GM12872 (cell line): Measurements from ENCODE around the gene PIP5K1C.

Experiments used
- TF ChIP-seq, protein P1 (sequence below): IDR thresholded peaks from 3 replicates; pipeline ENCODE4 v1.5.1; 2011; ENCODE audit warnings: low read depth, mild to moderate bottlenecking, low read length, moderate library complexity; ENCODE audit not compliant: insufficient read depth

PIP5K1C gene

DNA sequence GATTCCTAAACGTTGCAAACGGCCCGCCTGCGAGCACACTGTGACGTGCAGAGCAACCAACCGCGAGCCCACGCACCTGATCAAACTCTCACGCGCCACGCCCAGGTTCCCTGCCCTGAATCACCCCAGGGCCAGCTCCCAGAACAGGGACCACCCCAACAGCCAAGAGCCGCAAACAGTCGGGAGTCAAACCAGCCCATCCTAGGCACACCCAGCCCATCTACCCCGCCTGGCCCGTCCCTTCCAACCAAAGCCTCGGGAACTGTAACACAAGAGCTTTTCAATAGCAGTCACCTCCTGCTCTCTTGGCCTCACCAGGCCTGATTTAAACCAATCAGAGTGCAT is 8.9 kb downstream of the PIP5K1C start:
- TF ChIP-seq, protein P1, sequence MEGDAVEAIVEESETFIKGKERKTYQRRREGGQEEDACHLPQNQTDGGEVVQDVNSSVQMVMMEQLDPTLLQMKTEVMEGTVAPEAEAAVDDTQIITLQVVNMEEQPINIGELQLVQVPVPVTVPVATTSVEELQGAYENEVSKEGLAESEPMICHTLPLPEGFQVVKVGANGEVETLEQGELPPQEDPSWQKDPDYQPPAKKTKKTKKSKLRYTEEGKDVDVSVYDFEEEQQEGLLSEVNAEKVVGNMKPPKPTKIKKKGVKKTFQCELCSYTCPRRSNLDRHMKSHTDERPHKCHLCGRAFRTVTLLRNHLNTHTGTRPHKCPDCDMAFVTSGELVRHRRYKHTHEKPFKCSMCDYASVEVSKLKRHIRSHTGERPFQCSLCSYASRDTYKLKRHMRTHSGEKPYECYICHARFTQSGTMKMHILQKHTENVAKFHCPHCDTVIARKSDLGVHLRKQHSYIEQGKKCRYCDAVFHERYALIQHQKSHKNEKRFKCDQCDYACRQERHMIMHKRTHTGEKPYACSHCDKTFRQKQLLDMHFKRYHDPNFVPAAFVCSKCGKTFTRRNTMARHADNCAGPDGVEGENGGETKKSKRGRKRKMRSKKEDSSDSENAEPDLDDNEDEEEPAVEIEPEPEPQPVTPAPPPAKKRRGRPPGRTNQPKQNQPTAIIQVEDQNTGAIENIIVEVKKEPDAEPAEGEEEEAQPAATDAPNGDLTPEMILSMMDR, result no peak

DNA sequence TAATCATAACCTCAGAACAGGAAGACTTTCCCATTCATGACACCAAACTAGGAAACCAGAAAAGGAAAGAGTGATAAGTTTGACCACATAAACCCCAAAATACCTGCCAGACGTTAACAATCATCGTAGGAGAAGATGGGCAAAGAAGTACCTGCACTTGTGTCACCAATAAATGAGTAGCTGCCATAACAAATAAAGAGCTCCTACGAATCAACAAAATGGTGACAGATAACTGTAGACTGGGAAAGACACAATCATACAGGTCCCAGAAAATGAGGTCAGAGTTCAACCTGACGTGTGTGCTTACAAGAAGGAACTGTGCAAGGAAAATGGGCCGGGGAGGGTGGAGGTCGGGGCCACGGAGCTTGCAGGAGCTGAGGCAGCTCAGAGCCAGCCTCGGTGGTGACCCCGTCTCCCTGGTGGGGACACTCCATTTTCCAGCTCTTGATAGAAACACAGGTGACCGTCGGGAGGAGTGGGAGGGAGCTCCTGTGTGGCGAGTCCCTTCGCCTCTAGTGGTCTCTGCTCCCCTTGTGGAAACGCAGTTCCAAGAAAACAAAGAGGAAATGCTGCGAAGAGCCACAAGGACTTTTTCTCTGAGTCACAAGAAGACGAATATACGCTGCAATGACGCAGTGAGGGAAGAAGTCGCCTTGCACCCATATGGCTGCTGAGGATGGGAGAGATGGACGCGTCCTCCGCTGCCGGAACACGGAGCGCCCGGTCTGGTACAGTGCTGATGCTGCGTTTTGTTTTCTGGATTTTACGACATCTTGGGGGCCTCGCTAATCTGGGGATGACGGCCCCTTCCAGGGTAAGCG is 9.5 kb downstream of the PIP5K1C start:
- TF ChIP-seq, protein P1, result no peak

- TF ChIP-seq, protein P1, result no peak
Measured at GRCh38 chr19:3687774-3688706, 12.2 kb downstream of the PIP5K1C start.

DNA sequence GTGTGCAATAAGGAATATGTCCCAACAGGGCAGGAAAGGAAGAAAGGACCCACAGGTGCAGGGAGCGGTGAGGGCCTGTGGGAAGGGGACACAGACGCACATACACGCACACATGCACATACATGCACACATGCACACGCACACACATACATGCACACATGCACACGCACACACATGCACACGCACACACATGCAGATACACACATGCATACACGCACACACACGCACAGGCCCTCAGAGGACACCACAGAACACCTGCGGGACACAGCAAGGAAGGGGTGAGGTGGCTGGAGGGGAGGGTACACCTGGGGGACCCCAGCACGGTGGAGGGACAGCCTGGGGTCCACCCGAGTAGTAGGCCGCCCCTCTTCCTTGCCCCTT is 12.9 kb downstream of the PIP5K1C start:
- TF ChIP-seq, protein P1, result no peak

DNA sequence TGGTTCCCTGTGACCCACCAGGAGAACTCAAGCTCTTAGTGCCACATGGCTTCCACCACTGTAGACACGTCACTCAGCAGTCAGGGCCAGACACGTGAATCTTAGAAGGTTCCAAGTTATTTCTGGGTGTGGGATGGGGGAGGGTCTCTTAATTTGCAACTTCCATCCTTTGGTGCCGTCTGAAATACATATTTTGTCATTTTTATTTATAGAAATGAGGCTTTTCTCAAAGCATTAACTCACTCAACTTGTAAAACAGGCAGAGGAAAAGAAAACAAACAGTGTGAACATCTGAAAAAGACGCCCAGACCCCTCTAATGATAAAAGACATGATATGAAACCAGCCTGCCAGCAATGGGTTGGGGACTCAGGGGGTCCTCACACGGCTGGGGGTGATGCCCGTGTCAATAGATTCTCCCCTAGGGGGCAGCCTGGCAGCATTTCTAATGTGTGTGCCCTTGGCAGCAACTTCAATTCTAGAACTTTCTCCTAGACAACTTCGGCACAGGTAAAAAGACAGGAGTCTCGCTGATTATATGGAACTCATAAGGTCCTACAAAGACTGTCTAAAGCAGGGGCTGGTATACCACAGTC is 15.4 kb downstream of the PIP5K1C start:
- TF ChIP-seq, protein P1, result 0 out of 3 replicates have a peak, but pooled peaks have one; percentile 10

DNA sequence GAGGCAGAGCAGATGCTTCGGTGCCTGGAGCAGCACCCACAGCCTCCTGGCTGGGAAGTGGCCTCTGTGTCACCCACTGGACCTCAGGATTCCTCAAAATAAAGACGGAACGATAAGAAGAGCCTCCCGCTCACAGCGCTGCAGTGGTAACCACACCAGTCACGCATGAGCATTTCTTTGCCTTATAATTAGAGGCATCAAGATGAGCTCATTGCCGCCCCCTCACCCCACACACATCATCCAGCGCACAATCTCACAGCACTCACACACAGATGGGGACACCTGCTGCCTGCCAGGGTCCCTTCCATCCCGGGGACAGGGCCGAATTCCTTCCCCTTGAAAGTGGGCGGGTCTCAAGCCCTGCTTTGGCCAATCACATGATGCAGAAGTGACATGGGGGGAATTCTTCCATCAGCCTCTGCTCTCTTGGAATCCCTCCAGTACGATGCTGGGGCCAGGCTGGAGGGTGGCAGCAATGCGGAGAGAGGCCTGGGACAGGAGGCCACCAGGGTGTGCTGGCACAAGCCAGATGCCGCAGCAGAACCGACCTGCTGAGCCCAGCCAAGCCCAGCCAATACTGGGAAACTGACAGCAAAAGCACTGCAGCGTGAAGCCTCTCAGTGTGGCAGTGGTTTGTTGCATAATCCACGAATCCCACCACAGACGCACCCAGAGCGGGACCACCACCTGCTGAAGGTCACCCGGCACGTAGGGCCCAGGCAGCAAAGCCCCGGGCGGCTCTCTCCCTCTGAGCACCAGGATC is 16.0 kb downstream of the PIP5K1C start:
- TF ChIP-seq, protein P1, result no peak
